Psoas muscle (tissue), 8 donors: ENCODE results near the gene CHRNB2. TPM values are rescaled to one million over a fixed set of nuclear protein-coding genes. Genes with fewer than 3 reads are reported as not detected.

Experiments
- ATAC-seq, 4 donors: fragments of 200-7000 bp; cut with Tn5 transposase; one replicate each; pipeline ENCODE4 v1.9.1; 2020; ENCODE audit warnings: moderate library complexity in 3 of 4, mild to moderate bottlenecking in 2 of 4
- DNase-seq, 2 donors: peaks; one replicate each; pipeline ENCODE4 v3.0.0-alpha.2; 2020
- H3K27ac ChIP-seq: fragments of 200-600 bp; one replicate; pipeline ENCODE4 v1.8.0; 2022
- H3K27me3 ChIP-seq, 3 donors: fragments of 200-600 bp in 1 of 3; one replicate each; pipeline versions ENCODE4 v1.6.1 to v1.8.0; 2013 to 2022; ENCODE audit warnings: low read length in 2 of 3, mild to moderate bottlenecking in 2 of 3, moderate library complexity in 1 of 3; ENCODE audit not compliant: insufficient read depth in 3 of 3
- H3K36me3 ChIP-seq, 2 donors: fragments of 200-600 bp in 1 of 2; one replicate each; pipeline versions ENCODE4 v1.6.1 to v1.8.0; 2013 to 2022; ENCODE audit warnings: low read depth in 1 of 2, mild to moderate bottlenecking in 1 of 2, moderate library complexity in 1 of 2; ENCODE audit not compliant: insufficient read depth in 1 of 2
- H3K4me1 ChIP-seq: fragments of 200-600 bp; one replicate; pipeline ENCODE4 v1.8.0; 2022
- H3K4me3 ChIP-seq: fragments of 200-600 bp; one replicate; pipeline ENCODE4 v1.8.0; 2022; ENCODE audit warnings: mild to moderate bottlenecking
- H3K9me3 ChIP-seq: fragments of 200-600 bp; one replicate; pipeline ENCODE4 v1.8.0; 2022
- CTCF ChIP-seq: fragments of 200-600 bp; IDR thresholded peaks from one replicate; pipeline ENCODE4 v1.8.0; 2022; ENCODE audit warnings: antibody characterized with exemption
- WGBS, 3 donors: extraction: QIAGEN DNeasy Blood & Tissue Kit; methylation state at CpG; one replicate each; pipeline versions ENCODE4 v1.1.6 to v1.1.7; 2013; 5-methylcytosine and 5-hydroxymethylcytosine counted together
- intact Hi-C, 2 donors: fragments of 100-400 bp; cut with DNase I; formaldehyde crosslinking; loops; one replicate each; pipeline versions ENCODE4 v1.11.0 to v1.14.2; 2022
- polyA plus RNA-seq, 3 donors: library from polyadenylated mRNA; stranded (reverse); fragments of 200-250 nt; gene quantifications; one replicate each; pipeline ENCODE4 v1.2.3, GENCODE V29; 2013
- total RNA-seq, 4 donors: library from RNA; stranded (reverse); fragmentation: NEBNext Ultra II Directional in 2 of 4; extraction: Animal tissue kit (Norgen Biotek cat#: 25700) in 2 of 4; gene quantifications; one replicate each; pipeline versions ENCODE4 v1.2.1 to v1.2.4, GENCODE V29; 2021 to 2023
- donor health status: healthy with polysubstance abuse.
- donor health status: DM: no; HTN: no; CAD: no; lungs with moderate emphysema.
- donor health status: Bipolar disorder and iron deficiency.
- donor health status: healthy.
- donor health status: DM: yes; HTN: yes; CAD: no.
- donor health status: DM: no; HTN: no; CAD: no.
- donor health status: DM: no; HTN: no; CAD: no.
- donor health status: DM: yes; HTN: yes; CAD: no.

The CHRNB2 gene
- total and polyA plus RNA-seq, 7 donors, result 0.01 to 0.08 TPM; not detected in 5

GRCh38 chr1:154571964-154572288 lies 4.3 kb downstream of the CHRNB2 start:
- ATAC-seq (no peak), DNase-seq (no peak)
- WGBS, 3 donors, result 89 to 93% (median 89%) methylated on average over 29 of the region's 29 CpGs
- intact Hi-C loops, result no loop called here
- no peaks in the 10 kb centered on the region for H3K36me3 ChIP-seq
- H3K27ac ChIP-seq, result no peak overlapping the region
- peaks cover 4% of the 10 kb centered on the region for H3K4me1 ChIP-seq
- peaks cover 0 to 6% (median 0%) of the 10 kb centered on the region in 3 donors for H3K27me3 ChIP-seq
- no peaks in the 10 kb centered on the region for H3K9me3 ChIP-seq
- no peak for TF ChIP-seq CTCF
- H3K4me3 ChIP-seq, result no peak overlapping the region

DNA sequence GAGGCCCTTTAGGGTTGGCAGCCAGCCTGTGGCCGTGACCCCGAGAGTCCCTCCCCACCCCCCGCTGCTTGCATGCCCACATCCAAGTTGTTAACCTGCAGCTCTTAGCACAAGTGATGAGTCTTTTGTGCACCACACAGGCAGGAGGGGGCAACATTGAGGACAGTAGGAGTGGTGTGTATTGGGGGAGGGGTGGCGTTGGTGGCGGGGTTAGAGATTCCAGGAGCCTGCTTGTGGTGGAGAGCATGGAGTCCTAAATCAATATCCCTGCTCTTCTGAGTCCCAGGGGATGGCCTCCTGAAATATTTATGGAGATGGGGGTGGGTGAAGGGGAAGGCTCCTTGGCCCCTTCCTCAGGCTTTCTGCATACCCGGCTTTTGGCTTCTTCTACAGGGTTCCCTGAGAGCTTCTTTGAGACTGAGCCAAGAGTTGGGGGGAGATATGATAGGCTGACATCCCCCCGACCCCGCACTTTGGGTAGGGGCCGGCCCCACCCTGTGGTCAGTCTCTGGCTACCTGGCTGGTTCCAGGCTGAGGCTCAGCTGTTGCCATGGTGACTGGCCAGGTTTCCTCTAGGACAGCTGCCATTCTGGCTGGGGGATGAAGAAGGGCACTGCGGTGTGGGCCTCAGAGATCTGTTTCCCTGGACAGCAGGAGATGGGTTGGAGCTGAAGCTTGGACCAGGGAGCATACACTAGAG lies 5.0 kb downstream of the CHRNB2 start:
- intact Hi-C loops, result no loop called here
- DNase-seq (no peak), ATAC-seq (no peak)
- peaks cover 0 to 6% (median 0%) of the 10 kb centered on the region in 3 donors for H3K27me3 ChIP-seq
- peaks cover 4% of the 10 kb centered on the region for H3K4me1 ChIP-seq
- WGBS, 3 donors, result 53 to 68% (median 59%) methylated on average over 10 of the region's 10 CpGs
- H3K36me3 ChIP-seq, result no peaks in the 10 kb centered on the region
- H3K9me3 ChIP-seq, result no peaks in the 10 kb centered on the region
- TF ChIP-seq CTCF, result no peak
- H3K27ac ChIP-seq, result no peak overlapping the region
- H3K4me3 ChIP-seq, result no peak overlapping the region

GRCh38 chr1:154573168-154573510 lies 5.6 kb downstream of the CHRNB2 start:
- ATAC-seq (no peak), DNase-seq (no peak)
- TF ChIP-seq CTCF, result no peak
- no peak overlapping the region for H3K4me3 ChIP-seq
- no peaks in the 10 kb centered on the region for H3K9me3 ChIP-seq
- H3K36me3 ChIP-seq, result peaks cover 0 to 2% of the 10 kb centered on the region in 2 donors
- H3K27ac ChIP-seq, result no peak overlapping the region
- intact Hi-C loops, result no loop called here
- peaks cover 0 to 2% (median 0%) of the 10 kb centered on the region in 3 donors for H3K27me3 ChIP-seq
- 77 to 83% (median 82%) methylated on average over 3 of the region's 3 CpGs for WGBS, 3 donors
- peaks cover under 1% of the 10 kb centered on the region for H3K4me1 ChIP-seq

DNA sequence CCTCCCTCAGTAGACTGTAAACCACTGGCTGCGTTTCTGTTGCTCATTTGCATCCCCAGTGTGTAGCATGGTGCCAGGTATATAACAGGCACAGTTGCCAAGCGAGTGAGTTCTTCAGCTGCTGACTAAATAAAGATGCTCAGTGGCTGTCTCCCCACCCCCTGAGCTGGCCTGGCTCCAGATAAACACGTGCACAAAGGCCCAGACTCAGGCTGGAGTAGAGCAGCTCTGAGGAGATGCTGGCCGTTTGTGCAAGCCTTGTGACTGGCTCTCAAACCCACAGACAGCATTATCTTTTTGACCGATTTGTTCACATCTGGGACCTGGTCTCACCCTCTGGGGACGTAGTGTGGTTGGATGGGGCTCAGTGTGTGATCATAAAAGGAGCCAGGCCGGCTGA lies 7.1 kb downstream of the CHRNB2 start:
- peaks cover 0 to 15% of the 10 kb centered on the region in 2 donors for H3K36me3 ChIP-seq
- H3K27me3 ChIP-seq, result peaks cover 0 to 2% (median 0%) of the 10 kb centered on the region in 3 donors
- H3K9me3 ChIP-seq, result no peaks in the 10 kb centered on the region
- TF ChIP-seq CTCF, result no peak
- intact Hi-C loops, result loop anchor here in 1 of 2 donors (1.0 kb wide), 1 partner anchor 19 kb away; no protein-coding TSS in a partner anchor
- no peak overlapping the region for H3K4me3 ChIP-seq
- H3K27ac ChIP-seq, result no peak overlapping the region
- no peak for DNase-seq
- H3K4me1 ChIP-seq, result no peaks in the 10 kb centered on the region
- ATAC-seq, result no peak
- 16 to 26% (median 19%) methylated on average over 7 of the region's 7 CpGs for WGBS, 3 donors
